Neural cell (in vitro differentiated cells): ENCODE data around the gene LBX2.

ENCODE experiments used
- CTCF ChIP-seq: fragments of 450-650 bp; IDR thresholded peaks from 2 replicates; pipeline ENCODE4 v1.5.1; 2014; ENCODE audit warnings: antibody characterized with exemption, mild to moderate bottlenecking, moderate library complexity; ENCODE audit not compliant: poor library complexity, severe bottlenecking
- EP300 ChIP-seq: fragments of 450-650 bp; conservative IDR thresholded peaks from 2 replicates; pipeline ENCODE4 v1.6.1; 2014; ENCODE audit warnings: antibody characterized with exemption, mild to moderate bottlenecking, moderate library complexity; ENCODE audit not compliant: poor library complexity, severe bottlenecking
- EZH2 ChIP-seq: fragments of 200-600, 300-800 bp; shearing (Covaris generic), sonication (generic); IDR thresholded peaks from 2 replicates; pipeline ENCODE4 v1.6.1; 2014; ENCODE audit warnings: antibody characterized with exemption, low read length, borderline replicate concordance, mild to moderate bottlenecking; ENCODE audit not compliant: insufficient read depth, poor library complexity, severe bottlenecking
- MXI1 ChIP-seq: fragments of 450-650 bp; conservative IDR thresholded peaks from 2 replicates; pipeline ENCODE4 v1.6.1; 2014; ENCODE audit warnings: antibody characterized with exemption, mild to moderate bottlenecking; ENCODE audit not compliant: poor library complexity, severe bottlenecking
- POLR2AphosphoS5 ChIP-seq: IDR thresholded peaks from 2 replicates; pipeline ENCODE4 v1.6.1; 2012
- RAD21 ChIP-seq: fragments of 450-650 bp; conservative IDR thresholded peaks from 2 replicates; pipeline ENCODE4 v1.6.1; 2014; ENCODE audit warnings: antibody characterized with exemption, mild to moderate bottlenecking, moderate library complexity
- SMC3 ChIP-seq: fragments of 450-650 bp; conservative IDR thresholded peaks from 2 replicates; pipeline ENCODE4 v1.6.1; 2014; ENCODE audit warnings: antibody characterized with exemption, mild to moderate bottlenecking, moderate library complexity; ENCODE audit not compliant: poor library complexity
- TAF1 ChIP-seq: IDR thresholded peaks from 2 replicates; pipeline ENCODE4 v1.6.1; 2012; ENCODE audit warnings: low read depth
- TF ChIP-seq, protein P1 (sequence below): IDR thresholded peaks from 2 replicates; pipeline ENCODE4 v1.6.1; 2012; ENCODE audit warnings: borderline replicate concordance

GRCh38 chr2:74537140-74537539 is 37.7 kb upstream of the LBX2 start:
- no peak for TF ChIP-seq EZH2
- no peak for TF ChIP-seq CTCF
- TF ChIP-seq MXI1: no peak
- no peak for TF ChIP-seq POLR2AphosphoS5
- no peak for TF ChIP-seq EP300
- TF ChIP-seq SMC3: no peak
- TF ChIP-seq RAD21: no peak
- TF ChIP-seq, protein P1, sequence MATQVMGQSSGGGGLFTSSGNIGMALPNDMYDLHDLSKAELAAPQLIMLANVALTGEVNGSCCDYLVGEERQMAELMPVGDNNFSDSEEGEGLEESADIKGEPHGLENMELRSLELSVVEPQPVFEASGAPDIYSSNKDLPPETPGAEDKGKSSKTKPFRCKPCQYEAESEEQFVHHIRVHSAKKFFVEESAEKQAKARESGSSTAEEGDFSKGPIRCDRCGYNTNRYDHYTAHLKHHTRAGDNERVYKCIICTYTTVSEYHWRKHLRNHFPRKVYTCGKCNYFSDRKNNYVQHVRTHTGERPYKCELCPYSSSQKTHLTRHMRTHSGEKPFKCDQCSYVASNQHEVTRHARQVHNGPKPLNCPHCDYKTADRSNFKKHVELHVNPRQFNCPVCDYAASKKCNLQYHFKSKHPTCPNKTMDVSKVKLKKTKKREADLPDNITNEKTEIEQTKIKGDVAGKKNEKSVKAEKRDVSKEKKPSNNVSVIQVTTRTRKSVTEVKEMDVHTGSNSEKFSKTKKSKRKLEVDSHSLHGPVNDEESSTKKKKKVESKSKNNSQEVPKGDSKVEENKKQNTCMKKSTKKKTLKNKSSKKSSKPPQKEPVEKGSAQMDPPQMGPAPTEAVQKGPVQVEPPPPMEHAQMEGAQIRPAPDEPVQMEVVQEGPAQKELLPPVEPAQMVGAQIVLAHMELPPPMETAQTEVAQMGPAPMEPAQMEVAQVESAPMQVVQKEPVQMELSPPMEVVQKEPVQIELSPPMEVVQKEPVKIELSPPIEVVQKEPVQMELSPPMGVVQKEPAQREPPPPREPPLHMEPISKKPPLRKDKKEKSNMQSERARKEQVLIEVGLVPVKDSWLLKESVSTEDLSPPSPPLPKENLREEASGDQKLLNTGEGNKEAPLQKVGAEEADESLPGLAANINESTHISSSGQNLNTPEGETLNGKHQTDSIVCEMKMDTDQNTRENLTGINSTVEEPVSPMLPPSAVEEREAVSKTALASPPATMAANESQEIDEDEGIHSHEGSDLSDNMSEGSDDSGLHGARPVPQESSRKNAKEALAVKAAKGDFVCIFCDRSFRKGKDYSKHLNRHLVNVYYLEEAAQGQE: no peak
- no peak for TF ChIP-seq TAF1
